Measurements from ENCODE around the gene SLC7A14. TPM values are rescaled to one million over a fixed set of nuclear protein-coding genes. Genes with fewer than 3 reads are reported as not detected.

Gene SLC7A14
- total RNA-seq, 2 experiments from 2014 or later = not detected

DNA sequence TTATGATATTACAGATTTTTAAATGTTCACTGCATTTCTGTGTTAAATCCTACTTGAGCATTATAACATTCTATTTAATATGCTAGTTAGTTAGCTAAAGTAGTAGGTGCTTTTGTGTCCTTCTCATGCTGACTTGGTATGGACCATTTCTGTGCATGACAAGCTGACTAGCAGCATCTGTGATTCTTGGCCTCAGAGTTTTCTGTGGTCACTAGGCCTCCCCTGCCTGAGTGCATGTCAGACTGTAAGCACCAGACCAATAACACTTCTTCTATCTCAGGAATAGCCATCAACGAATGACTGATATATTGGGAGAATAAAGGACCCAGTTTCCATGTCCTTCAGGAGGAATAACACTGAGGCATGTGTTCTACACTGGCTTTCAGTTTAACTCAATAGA is 22.6 kb upstream of the SLC7A14 start:
- H3K4me3 ChIP-seq (ENCODE audit: low read length) = no peak overlapping the region
- Mint-ChIP-seq H3K27ac (no peak overlapping the region), H3K9me3 (no peaks in the 10 kb centered on the region), H3K36me3 (ENCODE audit: low read depth) (no peaks in the 10 kb centered on the region), H3K4me1 (ENCODE audit: low read depth) (no peaks in the 10 kb centered on the region), H3K4me3 (no peak overlapping the region), H3K27me3 (peaks cover 18% of the 10 kb centered on the region)
- no peaks in the 10 kb centered on the region for H3K27me3 ChIP-seq (ENCODE audit: control insufficient read depth in 1 of 2, insufficient read depth in 2 of 2, low read length in 2 of 2)
- H3K27ac ChIP-seq (ENCODE audit: low read depth in 1 of 2, low read length in 2 of 2) = no peak overlapping the region
- no peaks in the 10 kb centered on the region for H3K4me1 ChIP-seq (ENCODE audit: insufficient read depth, low read length)
- POLR2A ChIA-PET = no interaction called here
- H3K9me3 ChIP-seq (ENCODE audit: control insufficient read depth in 1 of 2, insufficient read depth in 1 of 2, low read length in 2 of 2) = no peaks in the 10 kb centered on the region
- intact Hi-C loops (cut with DNase I, micrococcal nuclease) = no loop called here
- no peaks in the 10 kb centered on the region for H3K36me3 ChIP-seq (ENCODE audit: insufficient read depth, low read length)
- no peak for ATAC-seq (ENCODE audit: poor library complexity)
- CTCF ChIA-PET = no interaction called here
- TF ChIP-seq, protein P1, sequence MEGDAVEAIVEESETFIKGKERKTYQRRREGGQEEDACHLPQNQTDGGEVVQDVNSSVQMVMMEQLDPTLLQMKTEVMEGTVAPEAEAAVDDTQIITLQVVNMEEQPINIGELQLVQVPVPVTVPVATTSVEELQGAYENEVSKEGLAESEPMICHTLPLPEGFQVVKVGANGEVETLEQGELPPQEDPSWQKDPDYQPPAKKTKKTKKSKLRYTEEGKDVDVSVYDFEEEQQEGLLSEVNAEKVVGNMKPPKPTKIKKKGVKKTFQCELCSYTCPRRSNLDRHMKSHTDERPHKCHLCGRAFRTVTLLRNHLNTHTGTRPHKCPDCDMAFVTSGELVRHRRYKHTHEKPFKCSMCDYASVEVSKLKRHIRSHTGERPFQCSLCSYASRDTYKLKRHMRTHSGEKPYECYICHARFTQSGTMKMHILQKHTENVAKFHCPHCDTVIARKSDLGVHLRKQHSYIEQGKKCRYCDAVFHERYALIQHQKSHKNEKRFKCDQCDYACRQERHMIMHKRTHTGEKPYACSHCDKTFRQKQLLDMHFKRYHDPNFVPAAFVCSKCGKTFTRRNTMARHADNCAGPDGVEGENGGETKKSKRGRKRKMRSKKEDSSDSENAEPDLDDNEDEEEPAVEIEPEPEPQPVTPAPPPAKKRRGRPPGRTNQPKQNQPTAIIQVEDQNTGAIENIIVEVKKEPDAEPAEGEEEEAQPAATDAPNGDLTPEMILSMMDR (IDR thresholded peaks at IDR 0.05) = no peak
- no peak for DNase-seq

- POLR2A ChIA-PET = no interaction called here
- no peak for DNase-seq
- no peaks in the 10 kb centered on the region for H3K4me1 Mint-ChIP-seq (ENCODE audit: low read depth)
- H3K4me3 Mint-ChIP-seq = no peak overlapping the region
- no peaks in the 10 kb centered on the region for H3K36me3 Mint-ChIP-seq (ENCODE audit: low read depth)
- Histone ChIP-seq H3K36me3 (ENCODE audit: insufficient read depth, low read length) (no peaks in the 10 kb centered on the region), H3K9me3 (ENCODE audit: control insufficient read depth in 1 of 2, insufficient read depth in 1 of 2, low read length in 2 of 2) (no peaks in the 10 kb centered on the region), H3K4me3 (ENCODE audit: low read length) (no peak overlapping the region), H3K27ac (ENCODE audit: low read depth in 1 of 2, low read length in 2 of 2) (no peak overlapping the region), H3K27me3 (ENCODE audit: control insufficient read depth in 1 of 2, insufficient read depth in 2 of 2, low read length in 2 of 2) (no peaks in the 10 kb centered on the region), H3K4me1 (ENCODE audit: insufficient read depth, low read length) (no peaks in the 10 kb centered on the region)
- CTCF ChIA-PET = no interaction called here
- TF ChIP-seq, protein P1 (IDR thresholded peaks at IDR 0.05) = no peak
- H3K27ac Mint-ChIP-seq = no peak overlapping the region
- peaks cover under 1% of the 10 kb centered on the region for H3K9me3 Mint-ChIP-seq
- peaks cover 28% of the 10 kb centered on the region for H3K27me3 Mint-ChIP-seq
- ATAC-seq (ENCODE audit: poor library complexity) = no peak
- intact Hi-C loops (cut with DNase I, micrococcal nuclease) = no loop called here
Observed at GRCh38 chr3:170606675-170607074, 20.8 kb upstream of the SLC7A14 start.

DNA sequence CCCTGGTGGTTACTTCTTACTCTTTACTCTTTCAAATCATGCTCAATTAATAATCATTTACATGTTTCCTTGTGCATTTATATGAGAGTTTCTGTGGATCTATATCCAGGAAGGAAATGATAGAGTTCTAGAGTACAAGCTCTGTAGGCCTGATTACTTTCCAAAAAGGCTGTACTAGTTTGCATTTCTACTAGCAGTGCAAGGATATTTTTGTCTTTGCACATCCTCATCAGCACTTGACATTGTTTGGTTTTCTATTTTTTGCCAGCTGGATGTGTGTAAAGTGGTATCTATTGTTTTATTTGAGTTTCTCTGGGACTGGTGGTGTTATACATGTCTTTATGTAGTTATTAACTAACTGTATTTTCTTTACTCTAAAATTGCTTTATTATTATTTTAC is 19.6 kb upstream of the SLC7A14 start:
- H3K4me1 ChIP-seq (ENCODE audit: insufficient read depth, low read length) = no peaks in the 10 kb centered on the region
- Mint-ChIP-seq H3K4me3 (no peak overlapping the region), H3K27ac (no peak overlapping the region), H3K27me3 (peaks cover 32% of the 10 kb centered on the region), H3K9me3 (peaks cover 4% of the 10 kb centered on the region), H3K36me3 (ENCODE audit: low read depth) (no peaks in the 10 kb centered on the region), H3K4me1 (ENCODE audit: low read depth) (no peaks in the 10 kb centered on the region)
- ChIA-PET CTCF (no interaction called here), POLR2A (no interaction called here)
- ATAC-seq (ENCODE audit: poor library complexity) (no peak), DNase-seq (no peak)
- no peaks in the 10 kb centered on the region for H3K9me3 ChIP-seq (ENCODE audit: control insufficient read depth in 1 of 2, insufficient read depth in 1 of 2, low read length in 2 of 2)
- TF ChIP-seq, protein P1 (IDR thresholded peaks at IDR 0.05) = no peak
- intact Hi-C loops (cut with DNase I, micrococcal nuclease) = no loop called here
- H3K4me3 ChIP-seq (ENCODE audit: low read length) = no peak overlapping the region
- H3K27ac ChIP-seq (ENCODE audit: low read depth in 1 of 2, low read length in 2 of 2) = no peak overlapping the region
- no peaks in the 10 kb centered on the region for H3K36me3 ChIP-seq (ENCODE audit: insufficient read depth, low read length)
- H3K27me3 ChIP-seq (ENCODE audit: control insufficient read depth in 1 of 2, insufficient read depth in 2 of 2, low read length in 2 of 2) = no peaks in the 10 kb centered on the region

Data from CD4-positive, alpha-beta T cell (primary cell).